NCI-H187 treated with DMSO at 0.1 percent for 48 hours (cell line): ENCODE measurements around the gene SVIP.

Source experiments
- DNase-seq: peaks from one replicate; lab custom pipeline; 2025; lab: John Stamatoyannopoulos, UW

The SVIP gene, protein sequence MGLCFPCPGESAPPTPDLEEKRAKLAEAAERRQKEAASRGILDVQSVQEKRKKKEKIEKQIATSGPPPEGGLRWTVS

GRCh38 chr11:22829231-22830081, at the start of gene SVIP:
Gene SVIP (minus strand): TSS chr11:22829801. CDS start chr11:22829748, 53 bp downstream.
- peak; percentile 98 for DNase-seq

DNA sequence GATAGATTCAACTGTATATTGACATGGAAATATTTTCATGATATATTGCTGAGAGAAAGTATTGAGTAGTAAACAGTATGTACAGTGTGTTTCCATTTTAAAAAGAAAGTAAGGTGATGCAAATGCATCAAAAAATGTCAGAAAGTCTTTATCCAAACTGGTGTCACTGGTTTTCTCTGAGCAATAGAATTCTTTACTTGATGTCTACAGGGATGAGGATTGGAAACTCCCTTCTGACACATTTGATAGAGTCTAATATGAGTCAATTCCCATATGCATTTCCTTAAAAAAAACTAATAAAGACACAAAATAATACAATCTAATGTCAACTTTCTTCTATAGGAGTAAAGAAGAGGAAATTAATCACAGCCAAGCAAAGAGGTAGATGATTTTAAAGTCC, 49.0 kb upstream of the SVIP start:
- DNase-seq, result no peak

- DNase-seq, result no peak
Measured at GRCh38 chr11:22878039-22878438, 48.4 kb upstream of the SVIP start.

DNA sequence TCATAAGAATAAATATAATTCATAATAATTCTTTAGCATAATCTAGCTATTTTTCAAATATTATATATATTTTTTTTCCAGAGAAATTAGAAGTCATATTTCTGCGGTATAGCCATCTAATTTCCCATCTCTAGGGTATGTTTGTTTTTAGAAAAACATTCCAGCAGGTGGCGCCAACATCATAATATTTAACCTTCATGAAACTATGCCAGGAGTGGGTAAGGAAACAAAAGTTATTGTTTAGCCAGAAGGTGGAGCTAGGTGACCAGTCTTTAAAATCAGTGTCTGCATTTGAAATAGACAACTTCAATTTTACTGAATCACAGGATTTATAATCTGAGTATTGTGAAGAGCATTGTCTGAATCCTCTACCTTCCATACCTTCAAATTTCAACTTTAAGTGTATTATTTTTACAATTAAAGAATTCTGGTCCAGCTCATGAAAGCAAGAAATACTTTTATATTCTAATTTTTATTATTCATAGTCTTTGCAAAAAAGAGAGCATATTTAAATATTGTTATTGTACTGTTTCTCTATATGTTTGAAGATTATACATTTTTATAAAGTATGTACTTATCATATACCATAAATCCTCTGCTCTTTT, 46.4 kb upstream of the SVIP start:
- peak; percentile 83 for DNase-seq

- no peak for DNase-seq
Measured at GRCh38 chr11:22869325-22869724, 39.7 kb upstream of the SVIP start.

GRCh38 chr11:22860241-22860640, 30.6 kb upstream of the SVIP start, which contains the start of gene CCDC179:
Gene CCDC179 (minus strand): TSS chr11:22860474. CDS start chr11:22860421, 53 bp downstream.
- no peak for DNase-seq

- no peak for DNase-seq
Measured at GRCh38 chr11:22859756-22860155, 30.2 kb upstream of the SVIP start.

- DNase-seq, result no peak
Measured at GRCh38 chr11:22851477-22851876, 21.9 kb upstream of the SVIP start.

DNA sequence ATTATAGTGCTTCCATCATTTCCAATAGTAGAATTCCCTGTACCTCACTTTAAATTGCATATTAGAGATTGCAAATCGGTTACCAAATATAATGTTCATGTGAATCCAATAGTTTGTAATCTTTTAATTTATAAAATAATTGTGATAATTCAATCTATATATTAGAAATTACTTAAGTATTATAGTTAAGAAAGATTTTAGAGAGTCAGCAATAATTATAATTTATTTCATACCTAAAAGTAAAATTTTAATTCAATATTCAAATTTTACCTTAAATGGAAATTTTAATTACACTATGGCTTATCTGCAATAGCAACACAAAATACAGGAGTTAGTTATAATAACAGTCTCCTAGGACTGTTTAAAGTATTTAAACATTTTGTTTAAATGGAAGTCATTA, 17.1 kb upstream of the SVIP start:
- DNase-seq, result no peak

DNA sequence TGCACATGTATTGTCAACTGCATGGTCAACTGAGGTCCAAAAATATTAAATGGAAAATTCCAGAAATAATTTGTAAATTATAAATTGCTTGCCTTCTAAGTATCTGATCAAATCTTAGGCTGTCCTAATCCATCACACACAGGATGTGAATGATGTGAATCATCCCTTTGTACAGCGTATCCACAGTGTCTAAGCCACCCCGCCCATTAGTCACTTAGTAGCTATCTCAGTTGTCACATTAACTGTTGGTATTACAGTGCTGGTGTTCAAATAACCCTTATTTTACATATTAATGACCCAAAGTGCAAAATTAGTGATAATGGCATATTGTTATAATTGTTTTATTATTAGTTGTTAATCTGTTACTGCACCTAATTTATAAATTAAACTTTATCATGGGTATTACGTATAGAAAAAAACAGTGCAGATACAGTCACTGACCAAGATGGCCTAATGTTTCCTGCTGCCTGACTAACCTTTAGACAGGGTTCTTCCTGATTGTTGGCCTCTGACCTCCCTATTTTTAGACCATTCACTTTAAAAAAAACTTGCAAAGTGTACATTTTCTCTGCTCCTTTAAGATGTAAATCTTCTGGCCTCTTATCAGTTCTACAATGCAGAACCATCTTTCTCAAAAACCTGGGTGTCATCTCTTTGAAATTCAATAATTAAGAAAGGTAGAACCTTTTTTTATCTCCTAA, 2.9 kb upstream of the SVIP start:
- DNase-seq, result no peak

GRCh38 chr11:22830082-22830414, 447 bp upstream of the SVIP start:
- no peak for DNase-seq

- DNase-seq, result no peak
Measured at GRCh38 chr11:22828373-22828772, 1.2 kb downstream of the SVIP start.

DNA sequence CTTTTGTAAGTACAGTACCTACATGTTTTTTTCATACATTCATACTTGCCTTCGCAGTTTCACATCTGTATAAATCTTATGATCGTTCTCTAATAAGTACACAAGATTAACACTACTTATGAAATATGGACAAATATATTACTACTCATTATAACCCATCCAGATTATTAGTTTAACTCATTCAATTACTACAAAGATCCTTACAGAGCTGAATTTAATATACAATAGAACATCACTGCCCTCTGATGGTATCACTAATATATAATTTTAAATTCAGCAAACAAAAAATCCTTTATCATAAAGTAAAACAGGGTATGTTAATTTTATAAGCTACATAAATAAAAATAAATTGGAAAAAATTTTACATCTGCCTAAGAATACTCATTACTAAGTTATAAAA, 7.4 kb downstream of the SVIP start:
- no peak for DNase-seq

DNA sequence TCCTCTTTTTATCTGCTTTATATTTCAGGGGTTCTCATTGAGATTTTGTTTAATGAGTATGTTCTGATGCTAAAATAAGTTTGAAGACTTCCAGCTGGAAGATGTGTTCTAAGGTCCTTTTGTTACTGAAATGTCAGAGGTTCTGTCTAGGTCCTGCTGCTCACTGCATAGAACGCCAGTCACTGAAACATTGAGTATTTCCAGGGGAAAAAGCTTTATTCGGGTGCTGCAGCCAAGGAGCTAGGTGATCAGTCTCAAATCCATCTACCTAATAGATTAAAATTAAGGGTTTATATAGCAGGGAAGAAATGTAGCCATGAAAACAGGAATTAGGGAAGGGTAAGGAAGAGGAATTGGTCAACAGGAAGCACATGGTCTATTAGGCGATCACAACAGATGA, 19.7 kb downstream of the SVIP start:
- DNase-seq, result no peak

GRCh38 chr11:22808571-22809197, 20.9 kb downstream of the SVIP start:
- DNase-seq, result no peak

DNA sequence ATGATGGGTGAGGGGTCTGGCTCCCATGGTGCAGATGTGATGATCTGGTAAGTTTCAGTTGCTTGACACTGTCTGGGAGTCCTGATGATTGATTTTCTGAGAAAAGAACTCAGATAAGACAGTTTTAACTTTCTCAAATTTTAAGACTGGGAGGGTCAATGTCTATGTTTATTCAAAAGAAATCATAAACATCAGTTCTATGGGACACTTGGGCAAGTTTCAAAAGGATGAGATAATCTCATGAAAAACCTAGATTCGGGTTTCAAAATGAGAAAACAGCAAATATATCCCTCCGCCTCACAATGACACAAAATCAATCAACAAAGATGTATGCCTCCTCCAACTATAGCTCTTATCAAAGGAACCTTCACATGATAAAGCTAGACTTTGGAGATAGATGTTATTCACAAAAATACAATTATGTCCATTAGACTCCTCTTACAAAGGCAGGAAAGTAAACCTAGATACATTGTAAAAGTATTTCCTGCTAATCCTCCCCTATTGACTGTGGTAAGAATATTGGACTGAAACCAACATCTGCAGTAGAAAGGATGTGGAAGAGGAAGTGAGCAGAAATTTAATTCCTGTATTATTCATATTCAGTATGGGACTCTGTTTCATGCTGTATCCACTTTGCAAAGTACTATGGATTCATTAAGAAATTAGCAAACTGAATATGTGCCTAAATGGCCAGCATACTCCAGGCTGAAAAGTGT, 21.6 kb downstream of the SVIP start:
- DNase-seq, result no peak

DNA sequence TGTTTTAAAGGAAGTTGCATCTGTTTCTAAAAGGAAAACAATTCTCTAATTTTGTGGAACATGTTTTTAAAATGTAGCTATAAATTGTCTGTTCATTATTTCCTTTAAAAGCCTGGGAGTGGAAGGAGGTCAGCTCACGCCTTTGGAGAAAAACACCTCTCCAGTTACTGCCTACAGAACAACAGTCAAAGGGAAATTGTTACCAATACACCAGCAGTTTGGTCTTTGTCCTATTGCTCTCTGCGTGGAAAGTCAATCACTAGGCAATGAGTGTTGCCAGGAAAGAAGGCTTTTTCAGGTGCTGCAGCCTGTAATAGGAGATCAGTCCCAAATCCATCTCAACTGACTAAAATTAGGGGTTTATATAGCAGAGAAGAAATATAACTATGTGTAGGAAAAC, 22.2 kb downstream of the SVIP start:
- no peak for DNase-seq

GRCh38 chr11:22802861-22803260, 26.7 kb downstream of the SVIP start:
- no peak for DNase-seq

DNA sequence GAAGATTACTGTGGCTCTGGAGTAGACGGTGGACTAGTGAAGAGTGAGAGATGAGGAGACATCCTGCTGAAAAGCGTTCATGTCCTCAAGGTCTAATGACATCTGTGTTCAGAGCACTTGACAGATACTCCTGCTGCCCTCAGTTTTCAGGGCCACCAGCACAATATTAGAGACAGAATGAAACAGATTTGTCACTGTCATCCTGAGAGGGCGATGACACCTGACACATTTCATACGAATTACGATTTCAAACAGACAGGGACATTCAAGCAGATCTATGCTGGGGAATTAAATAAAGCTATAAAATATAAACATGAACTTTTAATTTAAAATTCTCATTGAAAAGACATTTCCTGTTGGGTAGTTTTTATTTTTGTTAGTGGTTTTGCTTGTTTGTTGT, 29.1 kb downstream of the SVIP start:
- DNase-seq, result peak; percentile 85

DNA sequence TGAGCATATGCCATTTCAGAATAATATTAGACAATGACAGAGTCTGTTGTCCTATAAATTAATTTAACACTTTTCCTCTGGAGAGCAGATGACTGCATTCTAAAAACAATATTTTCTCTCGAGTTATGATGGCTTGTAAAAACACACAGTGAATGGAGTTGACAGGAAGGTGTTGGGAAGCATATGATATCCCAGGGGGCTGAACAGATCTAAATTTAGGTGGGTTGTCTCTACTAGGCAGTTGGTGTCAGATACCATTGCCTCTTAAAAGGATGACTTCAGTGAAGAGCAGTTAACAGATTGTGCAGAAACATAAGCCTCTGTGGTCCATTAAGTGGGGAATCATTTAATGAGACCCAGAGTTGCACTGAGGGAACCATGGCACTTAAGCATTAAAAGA, 30.7 kb downstream of the SVIP start:
- peak; percentile 52 for DNase-seq

GRCh38 chr11:22797047-22797446, 32.6 kb downstream of the SVIP start:
- DNase-seq, result peak; percentile 93

DNA sequence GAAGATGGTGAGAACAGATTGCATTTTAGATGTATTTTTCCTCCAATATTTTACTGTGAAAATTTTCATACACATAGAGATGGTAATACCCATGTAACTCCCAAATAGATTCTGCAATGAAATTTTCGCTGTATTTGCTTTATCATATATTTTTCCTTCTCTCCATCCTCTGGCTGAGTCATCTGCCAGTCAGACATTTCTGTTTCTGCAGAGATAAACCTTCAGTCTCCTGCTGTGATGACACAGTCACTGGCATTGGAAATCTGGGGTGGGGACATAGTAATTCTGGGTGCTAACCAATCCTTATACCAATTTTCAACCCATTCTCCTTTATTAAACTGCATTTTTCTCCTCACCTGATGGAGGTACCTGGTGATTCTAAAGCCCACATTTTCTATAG, 33.7 kb downstream of the SVIP start:
- no peak for DNase-seq
